GM19372 (cell line): Measurements from ENCODE around the gene AHCYL1.
A peak's percentile ranks its signal among the peaks of the same experiment; 100 is the strongest.

Experiments
- ATAC-seq: cut with Tn5 transposase; IDR thresholded peaks from one replicate; pipeline ENCODE4 v1.9.1; 2021; ENCODE audit warnings: mild to moderate bottlenecking, low read depth, moderate library complexity; ENCODE audit not compliant: unreplicated experiment

Gene AHCYL1

GRCh38 chr1:110034451-110035235, 50.1 kb downstream of the AHCYL1 start, which contains the start of gene STRIP1:
Gene STRIP1 (plus strand): TSS chr1:110034624. CDS start chr1:110034638, 14 bp downstream.
- peak; percentile 89 for ATAC-seq

DNA sequence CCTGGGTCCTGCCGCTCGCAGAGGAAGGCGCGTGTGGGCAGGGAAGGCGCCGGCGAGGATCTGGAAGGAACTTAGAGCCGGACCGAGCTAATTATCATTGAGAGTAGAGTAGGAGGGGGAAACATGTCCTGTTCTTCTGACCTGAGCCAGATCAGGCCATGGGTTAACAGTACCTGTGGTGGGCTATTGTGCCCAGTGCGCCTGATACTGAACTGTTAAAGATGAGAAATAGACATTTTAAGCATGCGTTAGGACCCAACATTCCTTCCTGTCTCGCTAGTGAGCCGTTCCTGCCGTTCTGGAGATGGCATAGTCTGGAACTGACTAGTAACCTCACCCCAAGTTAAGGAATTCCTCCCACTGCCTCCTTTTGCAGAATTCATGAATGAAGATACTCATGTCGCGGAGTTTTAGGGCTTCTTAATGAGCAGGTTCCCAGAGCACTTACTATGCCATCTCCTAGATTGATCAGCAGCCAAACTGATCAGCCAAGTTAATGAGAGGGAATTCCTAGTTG, 50.7 kb downstream of the AHCYL1 start:
- ATAC-seq: peak; percentile 19

DNA sequence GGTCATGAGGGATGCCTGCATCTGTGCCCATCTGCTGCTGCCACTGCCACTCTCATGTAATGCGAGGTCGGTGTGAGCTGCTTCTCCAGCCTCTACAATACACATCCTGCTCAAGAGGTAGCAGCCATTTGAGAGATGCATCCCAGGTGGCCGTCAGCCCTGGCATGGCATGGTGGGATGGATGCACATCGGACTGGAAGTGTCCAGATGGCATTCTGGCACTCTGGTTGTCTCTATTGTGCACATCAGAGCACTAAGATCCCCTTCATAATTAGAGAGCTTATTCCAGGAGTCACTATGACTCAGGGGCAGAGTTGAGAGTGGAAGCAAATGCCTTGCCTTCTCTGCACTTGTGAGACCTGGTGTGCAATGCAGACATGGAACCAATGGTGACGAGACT, 53.7 kb downstream of the AHCYL1 start:
- no peak for ATAC-seq

- ATAC-seq: no peak
These were observed 55.1 kb downstream of the AHCYL1 start for GRCh38 chr1:110039641-110040040.

DNA sequence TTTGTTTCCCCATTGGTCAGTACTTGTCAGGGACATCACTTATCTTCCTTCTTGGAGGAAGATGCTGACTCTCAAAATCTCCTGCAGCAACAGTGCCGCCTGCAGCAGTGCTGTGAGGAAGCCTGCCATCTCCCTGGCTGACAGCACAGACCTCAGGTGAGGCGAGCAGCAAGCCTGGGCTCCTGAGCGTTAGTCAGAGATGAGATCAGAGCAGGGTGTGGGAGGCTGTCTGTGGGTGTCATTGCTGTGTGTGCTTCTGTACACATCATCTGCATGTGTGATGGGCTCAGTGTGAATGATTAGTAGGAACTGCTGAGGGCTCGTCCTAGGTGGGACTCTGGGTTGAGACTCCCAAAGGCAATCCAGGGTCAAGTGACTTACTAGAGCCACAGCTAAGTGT, 56.0 kb downstream of the AHCYL1 start:
- no peak for ATAC-seq

DNA sequence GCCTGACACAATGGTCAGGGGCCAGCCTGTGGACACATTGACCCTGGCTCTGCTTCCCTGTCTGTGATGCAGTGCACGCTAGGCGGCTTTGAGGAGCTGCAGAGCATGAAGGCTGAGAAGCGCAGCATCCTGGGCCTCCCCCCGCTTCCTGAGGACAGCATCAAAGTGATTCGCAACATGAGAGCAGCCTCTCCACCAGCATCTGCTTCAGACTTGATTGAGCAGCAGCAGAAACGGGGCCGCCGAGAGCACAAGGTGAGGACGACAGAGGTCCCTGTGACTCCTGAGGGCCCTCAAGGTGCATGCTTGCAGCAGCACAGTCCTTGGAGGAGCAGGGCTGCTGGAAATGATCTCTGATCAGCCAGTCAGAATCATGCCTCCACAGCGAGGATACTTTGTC, 58.5 kb downstream of the AHCYL1 start:
- no peak for ATAC-seq

DNA sequence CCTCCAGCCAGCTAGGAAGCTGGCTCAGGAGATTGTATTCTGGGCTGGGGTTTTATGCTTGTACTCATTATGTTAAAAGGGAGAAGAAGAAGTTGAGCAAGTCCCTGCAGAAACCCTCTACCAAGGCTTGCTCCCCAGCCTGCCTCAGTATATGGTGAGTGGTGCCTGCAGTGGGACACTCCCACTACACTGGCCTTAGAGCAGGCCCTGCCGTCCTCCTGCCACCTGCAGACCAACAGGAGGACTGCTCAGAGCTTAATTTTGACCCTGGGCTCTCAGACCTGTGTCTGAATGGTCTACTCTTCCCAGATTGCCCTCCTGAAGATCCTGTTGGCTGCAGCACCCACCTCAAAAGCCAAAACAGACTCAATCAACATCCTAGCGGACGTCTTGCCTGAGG, 62.9 kb downstream of the AHCYL1 start:
- ATAC-seq: no peak

- ATAC-seq: no peak
These were observed 63.7 kb downstream of the AHCYL1 start for GRCh38 chr1:110048240-110048639.

DNA sequence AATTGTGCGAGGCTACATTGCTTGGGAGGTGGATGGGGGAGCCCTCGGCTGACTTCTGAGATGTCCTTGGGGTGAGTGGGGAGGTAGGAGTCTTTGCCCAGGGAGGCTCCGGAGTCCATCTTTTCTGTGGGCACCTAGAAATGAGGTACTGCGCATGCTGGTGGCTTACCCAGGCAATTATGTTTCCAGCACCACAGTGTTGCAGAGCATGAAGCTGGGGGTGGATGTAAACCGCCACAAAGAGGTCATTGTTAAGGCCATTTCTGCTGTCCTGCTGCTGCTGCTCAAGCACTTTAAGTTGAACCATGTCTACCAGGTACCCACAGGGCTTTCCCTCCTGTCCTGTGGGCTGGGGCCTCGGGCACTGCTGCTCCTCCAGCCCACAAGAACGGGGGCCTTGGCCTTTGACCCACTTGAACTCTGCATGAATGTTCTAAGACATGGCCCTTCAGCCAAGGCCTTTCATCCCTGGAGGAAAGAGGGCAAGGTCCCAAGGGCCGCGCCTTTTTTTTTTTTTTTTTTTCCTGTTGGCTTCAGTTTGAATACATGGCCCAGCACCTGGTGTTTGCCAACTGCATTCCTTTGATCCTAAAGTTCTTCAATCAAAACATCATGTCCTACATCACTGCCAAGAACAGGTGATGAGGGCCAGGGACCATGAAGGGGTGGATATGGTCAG, 64.5 kb downstream of the AHCYL1 start:
- ATAC-seq: no peak

DNA sequence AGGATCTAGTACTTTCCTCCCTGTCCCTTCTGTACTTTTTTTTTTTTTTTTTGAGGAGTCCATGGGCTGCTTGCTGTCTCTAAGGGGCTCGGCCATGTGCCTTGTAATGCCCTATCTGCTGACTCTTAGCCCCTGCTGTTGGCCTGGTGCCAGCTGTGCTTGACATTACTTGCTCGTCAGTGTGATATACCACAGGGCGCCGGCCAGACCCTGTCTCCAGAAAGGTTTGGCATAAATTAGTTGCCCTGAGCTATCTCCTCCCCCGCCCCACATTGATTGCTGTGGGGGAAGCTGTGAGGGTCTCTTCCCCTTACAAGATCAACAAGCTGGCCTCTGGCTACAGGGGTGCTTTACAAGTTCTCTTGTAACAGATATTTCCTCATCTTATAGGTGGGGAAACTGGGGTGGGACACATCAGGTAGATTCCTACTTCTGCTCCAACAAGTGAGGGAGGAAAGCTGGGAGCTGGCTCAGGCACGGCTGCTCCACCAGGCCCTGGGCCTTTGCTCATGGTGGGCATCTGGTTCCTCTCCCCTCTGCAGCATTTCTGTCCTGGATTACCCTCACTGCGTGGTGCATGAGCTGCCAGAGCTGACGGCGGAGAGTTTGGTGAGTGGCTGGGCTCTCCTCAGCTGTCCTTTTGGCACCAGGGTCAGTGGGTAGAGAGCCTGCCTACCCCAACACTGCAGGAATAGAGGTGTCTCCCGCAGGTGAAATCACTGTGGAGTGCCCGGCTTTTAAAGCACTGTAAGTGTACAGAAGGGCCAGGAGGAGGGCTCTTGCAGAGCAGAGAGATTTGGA, 65.4 kb downstream of the AHCYL1 start:
- ATAC-seq: no peak

DNA sequence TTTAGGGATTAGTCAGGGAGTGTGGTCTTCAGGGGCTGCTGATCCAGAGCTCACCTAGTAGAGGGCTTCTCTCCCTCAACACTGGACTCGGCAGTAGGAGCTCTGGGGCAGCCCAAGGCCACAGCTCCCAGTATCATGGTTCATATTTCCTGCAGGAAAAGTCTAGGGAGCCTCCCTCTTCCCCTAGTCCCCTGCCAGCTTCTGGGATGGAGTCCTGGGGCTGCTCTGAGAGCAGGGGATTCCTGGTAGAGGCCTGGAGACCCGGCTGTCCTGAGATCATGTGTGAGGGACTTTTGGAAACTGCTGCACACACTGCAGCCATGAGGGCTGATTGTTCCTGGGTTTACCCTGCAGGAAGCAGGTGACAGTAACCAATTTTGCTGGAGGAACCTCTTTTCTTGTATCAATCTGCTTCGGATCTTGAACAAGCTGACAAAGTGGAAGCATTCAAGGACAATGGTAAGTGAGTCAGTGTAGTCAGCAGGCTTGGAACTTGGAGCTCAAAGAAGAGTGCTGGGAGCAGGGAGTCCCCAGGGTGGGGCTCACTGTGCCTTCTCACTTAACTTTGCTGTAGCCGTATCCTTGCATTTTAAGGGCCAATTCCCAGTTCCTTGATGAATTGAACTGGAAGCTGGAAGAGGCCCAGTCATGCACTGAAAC, 66.2 kb downstream of the AHCYL1 start:
- no peak for ATAC-seq

GRCh38 chr1:110051262-110051648, 66.7 kb downstream of the AHCYL1 start:
- ATAC-seq: no peak

DNA sequence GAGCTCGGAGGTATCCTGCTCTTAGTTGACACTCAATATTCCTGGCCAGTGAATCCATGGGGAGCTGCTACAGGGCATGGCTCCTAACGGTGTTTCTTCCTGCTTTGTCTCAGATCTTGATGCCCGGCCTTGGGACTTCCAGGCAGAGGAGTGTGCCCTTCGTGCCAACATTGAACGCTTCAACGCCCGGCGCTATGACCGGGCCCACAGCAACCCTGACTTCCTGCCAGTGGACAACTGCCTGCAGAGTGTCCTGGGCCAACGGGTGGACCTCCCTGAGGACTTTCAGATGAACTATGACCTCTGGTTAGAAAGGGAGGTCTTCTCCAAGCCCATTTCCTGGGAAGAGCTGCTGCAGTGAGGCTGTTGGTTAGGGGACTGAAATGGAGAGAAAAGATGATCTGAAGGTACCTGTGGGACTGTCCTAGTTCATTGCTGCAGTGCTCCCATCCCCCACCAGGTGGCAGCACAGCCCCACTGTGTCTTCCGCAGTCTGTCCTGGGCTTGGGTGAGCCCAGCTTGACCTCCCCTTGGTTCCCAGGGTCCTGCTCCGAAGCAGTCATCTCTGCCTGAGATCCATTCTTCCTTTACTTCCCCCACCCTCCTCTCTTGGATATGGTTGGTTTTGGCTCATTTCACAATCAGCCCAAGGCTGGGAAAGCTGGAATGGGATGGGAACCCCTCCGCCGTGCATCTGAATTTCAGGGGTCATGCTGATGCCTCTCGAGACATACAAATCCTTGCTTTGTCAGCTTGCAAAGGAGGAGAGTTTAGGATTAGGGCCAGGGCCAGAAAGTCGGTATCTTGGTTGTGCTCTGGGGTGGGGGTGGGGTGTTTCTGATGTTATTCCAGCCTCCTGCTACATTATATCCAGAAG, 69.2 kb downstream of the AHCYL1 start:
- ATAC-seq: no peak

GRCh38 chr1:110055493-110056284, 71.1 kb downstream of the AHCYL1 start:
- ATAC-seq: no peak

GRCh38 chr1:110056285-110056683, 71.7 kb downstream of the AHCYL1 start:
- no peak for ATAC-seq

DNA sequence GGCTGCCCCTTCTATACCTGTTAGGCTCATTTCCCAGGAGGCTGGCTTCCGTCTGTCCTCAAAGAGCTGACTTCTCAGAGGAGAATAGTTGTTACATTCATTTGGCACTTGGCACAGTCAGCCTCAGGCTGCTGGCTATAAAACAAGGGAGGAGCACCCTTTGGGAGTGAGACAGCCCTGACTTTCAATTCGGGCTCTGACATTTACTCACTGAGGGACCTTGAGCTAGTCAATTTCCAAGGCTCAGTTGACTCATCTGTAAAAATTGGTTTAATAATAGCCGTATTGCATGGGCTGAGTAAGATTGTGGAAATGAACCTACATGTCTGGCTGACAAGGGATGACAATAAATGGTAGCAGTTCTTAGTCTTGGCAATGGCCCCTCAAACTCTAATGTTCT, 72.2 kb downstream of the AHCYL1 start:
- no peak for ATAC-seq

DNA sequence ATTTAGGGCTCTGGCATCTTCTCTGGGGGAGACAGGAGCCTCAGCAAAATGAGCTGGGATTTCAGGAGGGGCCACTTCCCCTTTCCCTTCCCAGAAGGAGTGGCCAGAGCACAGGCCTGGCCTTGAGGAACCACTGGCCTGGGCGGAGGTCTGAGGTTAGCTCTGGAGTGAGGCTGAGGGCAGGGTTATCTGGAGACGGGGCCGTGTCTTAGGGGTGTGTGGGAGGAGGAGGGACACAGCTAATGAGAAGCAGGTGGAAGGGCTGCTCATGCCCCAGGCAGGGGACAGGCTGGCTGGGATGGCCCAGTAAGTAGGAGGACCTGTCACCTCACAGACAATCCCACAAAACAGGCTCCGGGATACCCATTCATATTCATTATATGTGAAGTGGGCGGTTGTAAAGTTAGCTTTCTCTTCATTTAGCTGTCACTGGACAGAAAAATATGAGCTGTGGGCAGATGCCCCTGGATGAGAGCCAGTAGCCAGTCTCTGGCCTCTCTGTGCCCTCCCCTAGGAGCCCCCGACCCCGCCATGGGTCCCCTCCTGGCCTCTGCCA, 73.5 kb downstream of the AHCYL1 start:
- ATAC-seq: no peak

- no peak for ATAC-seq
These were observed 74.0 kb downstream of the AHCYL1 start for GRCh38 chr1:110058591-110058990.
